A673 (cell line): ENCODE data around the gene GAR1. TPM values are rescaled to one million over a fixed set of nuclear protein-coding genes. Genes with fewer than 3 reads are reported as not detected.

Source experiments
- BruUV-seq: library from RNA; stranded (reverse); fragments of 400-500 nt; replicated peaks from 2 replicates; lab custom pipeline; 2021; lab: Mats Ljungman, UMichigan
- CTCF ChIA-PET: fragments of 300-600 bp; sonication (Branson Sonifier 250); formaldehyde crosslinking; loops from one replicate; lab custom pipeline; 2022; ENCODE audit warnings: antibody characterized with exemption; lab: Charles Lee
- POLR2A ChIA-PET: fragments of 300-600 bp; sonication (Branson Sonifier 250); formaldehyde crosslinking; loops from one replicate; lab custom pipeline; 2022; ENCODE audit warnings: antibody characterized with exemption; ENCODE audit not compliant: low non-redundant PET; lab: Charles Lee
- DNase-seq: peaks from one replicate; pipeline ENCODE4 v3.0.0-alpha.2; 2015; ENCODE audit warnings: low spot score
- H3K27ac ChIP-seq: fragments of 200-600 bp; sonication (generic); 2 replicates; pipeline ENCODE4 v1.5.1; 2016; ENCODE audit warnings: mixed run types, low read depth, mild to moderate bottlenecking, mixed read lengths, antibody characterized with exemption, low read length; ENCODE audit not compliant: poor library complexity, severe bottlenecking
- H3K27me3 ChIP-seq: fragments of 200-600 bp; sonication (generic); replicated peaks from 2 replicates; pipeline ENCODE4 v1.6.1; 2017; ENCODE audit warnings: mixed run types, low read depth, mild to moderate bottlenecking, mixed read lengths, antibody characterized with exemption, low read length; ENCODE audit not compliant: insufficient read depth, poor library complexity
- H3K36me3 ChIP-seq: fragments of 200-600 bp; sonication (generic); 2 replicates; pipeline ENCODE4 v1.6.1; 2016; ENCODE audit warnings: mixed run types, mild to moderate bottlenecking, mixed read lengths, antibody characterized with exemption, low read length; ENCODE audit not compliant: insufficient read depth, poor library complexity, severe bottlenecking
- H3K4me1 ChIP-seq: fragments of 200-600 bp; sonication (generic); 2 replicates; pipeline ENCODE4 v1.6.1; 2017; ENCODE audit warnings: mixed run types, mild to moderate bottlenecking, mixed read lengths, antibody characterized with exemption, low read length; ENCODE audit not compliant: insufficient read depth, poor library complexity, severe bottlenecking
- H3K4me3 ChIP-seq: fragments of 200-600 bp; sonication (generic); 2 replicates; pipeline ENCODE4 v1.5.1; 2016; ENCODE audit warnings: low read depth, mixed run types, mild to moderate bottlenecking, mixed read lengths, low read length; ENCODE audit not compliant: poor library complexity, severe bottlenecking
- H3K9me3 ChIP-seq: fragments of 200-600 bp; sonication (generic); 2 replicates; pipeline ENCODE4 v1.6.1; 2016; ENCODE audit warnings: mixed run types, low read depth, mild to moderate bottlenecking, mixed read lengths, antibody characterized with exemption, low read length; ENCODE audit not compliant: poor library complexity, severe bottlenecking
- CTCF ChIP-seq: fragments of 300-800, 200-600 bp; sonication (generic); conservative IDR thresholded peaks from 2 replicates; pipeline ENCODE4 v1.5.1; 2017; ENCODE audit warnings: low read depth, mild to moderate bottlenecking, antibody characterized with exemption, low read length, moderate library complexity, mixed read lengths
- EZH2 ChIP-seq: fragments of 200-600 bp; sonication (generic); IDR thresholded peaks from 2 replicates; pipeline ENCODE4 v1.6.1; 2017; ENCODE audit warnings: borderline replicate concordance, low read depth, mild to moderate bottlenecking, mixed read lengths, antibody characterized with exemption, low read length; ENCODE audit not compliant: poor library complexity, severe bottlenecking
- intact Hi-C: fragments of 100-400 bp; cut with micrococcal nuclease; formaldehyde crosslinking; loops from one replicate; pipeline ENCODE4 v1.10.0; 2022; ENCODE audit not compliant: unreplicated experiment
- total RNA-seq: library from RNA; stranded (reverse); gene quantifications from 2 replicates; pipeline ENCODE4 v1.2.3, GENCODE V29; 2021

Gene GAR1
- total RNA-seq, 1 experiment from 2014 or later, result 67.6 TPM

DNA sequence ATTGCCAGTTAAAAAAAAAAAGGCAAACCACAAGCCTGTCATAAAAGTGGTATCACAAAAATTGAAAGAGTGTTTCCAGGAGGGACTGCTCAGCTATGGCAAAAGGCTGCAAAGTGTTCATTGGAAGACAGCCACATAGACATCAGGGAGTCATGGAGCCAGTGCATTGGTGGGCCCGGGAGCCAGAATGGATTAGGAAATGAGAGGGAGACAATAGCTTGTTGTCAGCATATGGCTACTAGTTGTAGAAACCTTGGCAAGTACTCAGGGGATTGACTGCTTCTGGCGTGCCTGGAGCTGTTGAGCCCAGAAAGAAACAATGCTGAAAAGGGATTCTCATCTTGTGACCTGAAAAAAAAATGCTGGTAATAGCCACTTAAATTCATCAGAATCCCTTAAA, 5.0 kb downstream of the GAR1 start:
- CTCF ChIA-PET, result no interaction called here
- no TSS peak for BruUV-seq
- peaks cover 15% of the 10 kb centered on the region for H3K4me1 ChIP-seq
- H3K27ac ChIP-seq, result no peak overlapping the region
- no peaks in the 10 kb centered on the region for H3K9me3 ChIP-seq
- H3K27me3 ChIP-seq, result no peaks in the 10 kb centered on the region
- POLR2A ChIA-PET, result interaction anchor here (0.6 kb wide), 1 partner anchor 384 kb away, joined by 3 read pairs; no protein-coding TSS in a partner anchor
- intact Hi-C loops, result loop anchor here (5.0 kb wide), 1 partner anchor 398 kb away; no protein-coding TSS in a partner anchor
- TF ChIP-seq EZH2 (no peak), CTCF (no peak)
- DNase-seq, result peak; percentile 49
- peaks cover 84% of the 10 kb centered on the region for H3K36me3 ChIP-seq
- no peak overlapping the region for H3K4me3 ChIP-seq

DNA sequence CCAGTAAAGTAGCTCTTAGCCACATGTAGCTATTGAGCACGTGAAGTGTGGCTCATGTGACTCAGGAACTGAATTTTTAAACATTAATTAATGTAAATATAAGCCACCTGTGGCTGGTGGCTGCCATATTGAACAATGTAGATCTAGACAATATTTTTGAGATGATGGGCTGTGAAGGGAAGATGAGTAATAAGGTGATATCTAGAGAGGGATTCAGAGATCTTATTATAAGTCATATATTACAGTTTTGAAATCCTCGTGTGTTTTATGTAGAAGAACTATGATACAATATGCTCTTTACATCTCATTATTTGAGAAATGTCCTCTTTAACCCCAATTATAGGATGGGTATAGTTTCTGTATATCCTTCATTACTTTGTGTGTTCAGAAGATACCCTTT, 5.6 kb downstream of the GAR1 start:
- no peaks in the 10 kb centered on the region for H3K9me3 ChIP-seq
- DNase-seq, result no peak
- H3K27ac ChIP-seq, result no peak overlapping the region
- H3K27me3 ChIP-seq, result no peaks in the 10 kb centered on the region
- ChIA-PET POLR2A (interaction anchor here (0.6 kb wide), 1 partner anchor 385 kb away, joined by 3 read pairs; no protein-coding TSS in a partner anchor), CTCF (no interaction called here)
- TF ChIP-seq CTCF (no peak), EZH2 (no peak)
- intact Hi-C loops, result loop anchor here (5.0 kb wide), 1 partner anchor 399 kb away; no protein-coding TSS in a partner anchor
- peaks cover 84% of the 10 kb centered on the region for H3K36me3 ChIP-seq
- peaks cover 15% of the 10 kb centered on the region for H3K4me1 ChIP-seq
- no TSS peak for BruUV-seq
- no peak overlapping the region for H3K4me3 ChIP-seq

- BruUV-seq, result no TSS peak
- H3K9me3 ChIP-seq, result no peaks in the 10 kb centered on the region
- ChIA-PET POLR2A (no interaction called here), CTCF (no interaction called here)
- peak; percentile 40 for DNase-seq
- H3K27ac ChIP-seq, result no peak overlapping the region
- TF ChIP-seq CTCF, result peak; percentile 62
- no peak for TF ChIP-seq EZH2
- no peaks in the 10 kb centered on the region for H3K27me3 ChIP-seq
- intact Hi-C loops, result no loop called here
- peaks cover 47% of the 10 kb centered on the region for H3K36me3 ChIP-seq
- no peak overlapping the region for H3K4me3 ChIP-seq
- no peaks in the 10 kb centered on the region for H3K4me1 ChIP-seq
Observed at GRCh38 chr4:109826719-109827118, 11.2 kb downstream of the GAR1 start.
